ENCODE data around the gene UGGT2.
"Not testable (repeated sequence)": the region's sequence is repeated elsewhere in the genome, so short reads cannot be mapped to it uniquely, and the experiment has no call there.

Gene UGGT2

DNA sequence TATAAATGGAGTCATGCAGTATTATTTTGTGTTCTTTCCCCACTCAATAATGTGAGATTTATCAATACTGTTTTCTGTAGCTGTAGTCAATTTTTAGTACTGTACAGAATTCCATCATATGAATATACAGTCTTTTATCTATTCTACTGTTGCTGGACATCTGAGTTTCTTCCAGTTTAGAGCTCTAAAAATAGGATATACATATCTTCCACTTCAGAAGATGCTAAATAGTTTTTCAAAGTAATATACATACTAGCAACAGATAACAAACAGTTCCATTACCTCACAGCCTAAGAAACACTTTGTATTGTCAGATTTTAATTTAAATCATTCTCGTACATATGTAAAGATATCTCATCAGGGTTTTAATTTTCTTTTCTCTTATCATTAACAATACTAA lies 149.6 kb downstream of the UGGT2 start:
- Mint-ChIP-seq H3K36me3 (no peaks in the 10 kb centered on the region), H3K27ac (no peak overlapping the region), H3K9me3 (peaks cover 7% of the 10 kb centered on the region), H3K4me3 (no peak overlapping the region), H3K4me1 (no peaks in the 10 kb centered on the region), H3K27me3 (peaks cover 3% of the 10 kb centered on the region)

- H3K36me3 Mint-ChIP-seq = no peaks in the 10 kb centered on the region
- H3K9me3 Mint-ChIP-seq = peaks cover 2% of the 10 kb centered on the region
- peaks cover 3% of the 10 kb centered on the region for H3K27me3 Mint-ChIP-seq
- no peaks in the 10 kb centered on the region for H3K4me1 Mint-ChIP-seq
- no peak overlapping the region for H3K27ac Mint-ChIP-seq
- H3K4me3 Mint-ChIP-seq = no peak overlapping the region
Observed at GRCh38 chr13:95902741-95903140, 150.5 kb downstream of the UGGT2 start.

DNA sequence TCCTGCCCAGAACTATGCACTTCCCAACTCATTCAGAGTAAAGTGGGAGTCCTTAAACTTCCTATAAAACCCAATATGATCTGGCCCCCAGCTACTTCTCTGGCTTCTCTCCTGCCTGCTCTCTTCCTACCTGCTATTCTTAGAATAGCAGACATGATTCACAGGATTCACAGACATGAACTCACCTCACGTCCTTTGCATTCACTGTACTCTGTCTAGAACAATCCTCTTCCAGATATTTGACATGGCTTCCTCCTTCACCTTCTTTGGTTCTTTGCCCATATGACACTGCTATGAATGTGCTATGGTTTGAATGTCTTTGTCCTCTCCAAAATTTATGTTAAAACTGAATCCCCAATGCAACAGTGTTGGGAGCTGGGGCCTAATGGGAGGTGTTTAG lies 154.9 kb downstream of the UGGT2 start:
- no peaks in the 10 kb centered on the region for H3K4me1 Mint-ChIP-seq
- no peak overlapping the region for H3K27ac Mint-ChIP-seq
- H3K9me3 Mint-ChIP-seq = no peaks in the 10 kb centered on the region
- peaks cover 3% of the 10 kb centered on the region for H3K27me3 Mint-ChIP-seq
- H3K36me3 Mint-ChIP-seq = no peaks in the 10 kb centered on the region
- H3K4me3 Mint-ChIP-seq = no peak overlapping the region

GRCh38 chr13:95896301-95896700 lies 156.9 kb downstream of the UGGT2 start:
- Mint-ChIP-seq H3K9me3 (no peaks in the 10 kb centered on the region), H3K4me3 (no peak overlapping the region), H3K27ac (no peak overlapping the region), H3K27me3 (no peaks in the 10 kb centered on the region), H3K4me1 (no peaks in the 10 kb centered on the region), H3K36me3 (no peaks in the 10 kb centered on the region)

GRCh38 chr13:95893861-95894260 lies 159.3 kb downstream of the UGGT2 start:
- H3K27me3 Mint-ChIP-seq = no peaks in the 10 kb centered on the region
- no peaks in the 10 kb centered on the region for H3K9me3 Mint-ChIP-seq
- no peak overlapping the region for H3K27ac Mint-ChIP-seq

DNA sequence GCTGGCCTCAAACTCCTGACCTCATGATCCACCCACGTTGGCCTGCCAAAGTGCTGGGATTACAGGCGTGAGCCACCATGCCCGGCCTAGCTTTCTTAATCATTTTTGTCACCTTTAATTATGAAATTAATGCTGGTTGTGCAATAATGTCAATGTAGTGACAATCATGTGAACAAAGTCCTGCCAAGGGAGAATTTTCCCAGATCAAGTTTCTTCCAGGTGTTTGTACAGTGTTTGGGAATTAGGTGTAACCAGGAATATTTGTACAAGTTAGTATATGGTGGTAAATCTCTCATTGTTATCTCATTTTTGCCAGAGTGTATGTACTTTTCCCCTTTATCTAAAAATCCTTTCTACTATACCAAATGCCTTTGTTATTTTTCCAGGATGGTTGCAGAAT lies 171.1 kb downstream of the UGGT2 start:
- H3K4me3 Mint-ChIP-seq = no peak overlapping the region
- H3K9me3 Mint-ChIP-seq = no peaks in the 10 kb centered on the region
- H3K4me1 Mint-ChIP-seq = no peaks in the 10 kb centered on the region
- H3K27ac Mint-ChIP-seq = no peak overlapping the region
- no peaks in the 10 kb centered on the region for H3K36me3 Mint-ChIP-seq
- H3K27me3 Mint-ChIP-seq = peaks cover 10% of the 10 kb centered on the region

More at GRCh38 chr13:95893861-95894260, 159.3 kb downstream of the UGGT2 start:
- no peaks in the 10 kb centered on the region for H3K4me1 Mint-ChIP-seq
- no peaks in the 10 kb centered on the region for H3K36me3 Mint-ChIP-seq
- no peak overlapping the region for H3K4me3 Mint-ChIP-seq

- H3K36me3 Mint-ChIP-seq = no peaks in the 10 kb centered on the region
- no peak overlapping the region for H3K4me3 Mint-ChIP-seq
- no peaks in the 10 kb centered on the region for H3K9me3 Mint-ChIP-seq
- H3K27ac Mint-ChIP-seq = no peak overlapping the region
- no peaks in the 10 kb centered on the region for H3K4me1 Mint-ChIP-seq
- H3K27me3 Mint-ChIP-seq = peaks cover 7% of the 10 kb centered on the region
Observed at GRCh38 chr13:95880331-95880730, 172.9 kb downstream of the UGGT2 start.

- Mint-ChIP-seq H3K27ac (no peak overlapping the region), H3K36me3 (no peaks in the 10 kb centered on the region), H3K4me3 (no peak overlapping the region), H3K4me1 (no peaks in the 10 kb centered on the region), H3K9me3 (no peaks in the 10 kb centered on the region), H3K27me3 (no peaks in the 10 kb centered on the region)
Observed at GRCh38 chr13:95874286-95874685, 178.9 kb downstream of the UGGT2 start.

DNA sequence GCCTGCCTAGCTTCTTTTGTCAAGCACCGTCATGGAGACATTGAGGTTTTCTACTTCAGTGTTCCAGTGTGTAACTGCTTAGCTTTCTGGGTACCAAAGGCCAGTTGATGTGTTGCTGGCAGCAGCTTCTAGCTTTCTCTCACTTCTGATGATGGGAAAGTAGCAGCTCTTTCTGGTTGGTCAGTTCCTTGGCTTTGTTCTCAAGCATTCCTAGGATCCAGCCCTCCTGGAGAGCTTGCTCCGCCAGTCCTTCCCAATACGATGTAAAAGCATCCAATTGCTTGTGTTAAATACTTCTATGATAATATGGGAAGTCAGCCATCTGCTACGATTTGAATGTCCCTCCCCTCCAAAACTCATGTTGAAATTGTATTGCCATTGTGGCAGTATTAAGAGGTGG lies 182.8 kb downstream of the UGGT2 start:
- Mint-ChIP-seq H3K4me1 (no peaks in the 10 kb centered on the region), H3K27ac (no peak overlapping the region), H3K9me3 (no peaks in the 10 kb centered on the region), H3K4me3 (no peak overlapping the region), H3K36me3 (no peaks in the 10 kb centered on the region), H3K27me3 (peaks cover 4% of the 10 kb centered on the region)

DNA sequence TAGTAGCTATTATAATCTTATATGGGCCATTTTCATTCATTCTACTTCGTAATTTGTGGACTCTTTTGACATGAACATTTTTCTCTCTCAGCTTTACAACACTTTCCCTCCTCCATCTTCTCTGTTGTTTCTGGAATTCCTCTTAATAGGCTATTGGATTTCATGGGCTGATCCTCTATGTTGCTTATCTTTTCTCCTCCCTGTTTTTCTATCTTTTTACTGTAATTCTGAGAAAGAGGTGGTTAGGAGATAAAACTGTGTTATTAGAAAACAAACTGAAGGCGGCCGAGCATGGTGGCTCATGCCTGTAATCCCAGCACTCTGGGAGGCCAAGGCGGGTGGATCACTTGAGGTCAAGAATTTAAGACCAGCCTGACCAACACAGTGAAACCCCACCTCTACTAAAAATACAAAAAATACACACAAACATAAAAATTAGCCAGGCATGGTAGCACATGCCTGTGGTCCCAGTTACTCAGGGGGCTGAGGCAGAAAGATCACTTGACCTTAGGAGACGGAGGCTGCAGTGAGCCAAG lies 188.1 kb downstream of the UGGT2 start:
- Mint-ChIP-seq H3K27ac (no peak overlapping the region), H3K4me1 (no peaks in the 10 kb centered on the region), H3K36me3 (no peaks in the 10 kb centered on the region), H3K27me3 (peaks cover 10% of the 10 kb centered on the region), H3K4me3 (no peak overlapping the region), H3K9me3 (no peaks in the 10 kb centered on the region)

DNA sequence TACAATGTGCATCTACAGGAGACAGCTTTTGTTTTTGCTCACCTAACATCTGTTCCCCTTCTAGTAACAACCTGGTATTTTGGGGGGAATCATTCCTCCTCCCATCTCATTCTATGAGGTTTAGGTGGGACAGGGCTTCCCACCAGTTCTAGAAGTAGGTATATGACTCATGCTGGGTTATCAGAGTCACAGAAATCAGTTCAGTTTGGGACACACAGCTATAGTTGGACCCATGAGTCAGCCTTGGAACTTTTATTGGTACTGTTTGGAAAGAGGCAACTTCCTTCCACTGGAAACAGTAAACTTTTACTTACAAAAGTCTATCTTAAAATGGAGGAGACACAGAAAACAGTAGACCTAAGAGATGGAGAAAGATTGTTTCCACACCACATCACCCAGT lies 190.8 kb downstream of the UGGT2 start:
- peaks cover 11% of the 10 kb centered on the region for H3K27me3 Mint-ChIP-seq
- H3K4me3 Mint-ChIP-seq = no peak overlapping the region
- no peak overlapping the region for H3K27ac Mint-ChIP-seq
- no peaks in the 10 kb centered on the region for H3K36me3 Mint-ChIP-seq
- no peaks in the 10 kb centered on the region for H3K4me1 Mint-ChIP-seq
- H3K9me3 Mint-ChIP-seq = no peaks in the 10 kb centered on the region

DNA sequence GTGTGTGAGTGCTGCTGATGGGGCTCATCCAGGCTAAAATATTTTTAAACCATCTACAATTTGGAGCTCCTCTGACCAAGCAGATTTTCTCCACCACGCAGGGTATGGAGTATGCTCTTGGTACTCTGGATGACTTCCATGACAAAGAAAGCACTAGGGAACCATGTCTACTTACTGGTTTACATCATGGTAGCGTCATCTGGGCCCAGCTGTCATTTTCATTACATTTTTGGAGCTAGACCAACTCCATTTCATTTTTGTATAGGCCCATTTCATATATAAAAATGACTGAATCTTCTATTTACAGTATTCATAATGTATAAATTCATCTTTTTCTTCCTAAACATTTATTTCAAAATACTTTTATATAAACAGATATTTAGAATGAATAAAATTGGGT lies 191.9 kb downstream of the UGGT2 start:
- Mint-ChIP-seq H3K27ac (no peak overlapping the region), H3K27me3 (peaks cover 11% of the 10 kb centered on the region), H3K4me1 (no peaks in the 10 kb centered on the region), H3K9me3 (no peaks in the 10 kb centered on the region), H3K4me3 (no peak overlapping the region), H3K36me3 (no peaks in the 10 kb centered on the region)

DNA sequence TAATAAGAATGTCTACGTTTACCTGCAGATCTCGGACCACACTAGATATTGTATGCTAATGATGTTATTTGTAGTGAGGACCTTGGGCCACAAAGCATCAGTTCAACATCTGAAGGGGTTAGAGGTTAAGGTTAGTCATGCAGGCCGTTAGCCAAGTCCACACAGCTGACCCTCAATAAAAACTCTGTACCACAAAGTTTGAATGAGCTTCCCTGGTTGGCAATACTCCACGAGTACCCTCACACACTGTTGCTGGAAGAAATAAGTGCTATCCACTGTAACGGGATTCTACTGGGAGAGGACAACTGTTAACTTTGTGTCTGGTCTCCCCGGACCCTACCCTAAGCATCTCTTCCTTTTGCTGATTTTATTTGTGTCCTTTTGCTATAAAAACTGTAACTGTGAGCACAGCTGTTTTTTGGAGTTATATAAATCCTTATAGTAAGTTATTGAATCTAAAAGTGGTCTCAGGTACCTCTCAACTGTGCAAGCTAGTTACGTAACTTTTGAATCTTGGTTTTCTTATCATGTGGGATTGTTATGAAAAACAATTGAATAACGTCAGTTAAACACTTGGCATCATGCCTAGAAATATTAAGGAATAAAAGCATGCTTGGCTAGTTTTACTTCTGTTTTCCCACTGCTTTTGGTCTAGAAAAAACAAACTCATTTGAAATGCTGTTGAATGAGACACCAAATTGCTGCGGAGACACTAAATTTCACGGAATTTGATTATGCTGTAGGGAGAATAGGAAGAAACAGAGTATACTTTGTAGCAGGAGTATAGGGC lies 194.7 kb downstream of the UGGT2 start:
- Mint-ChIP-seq H3K36me3 (no peaks in the 10 kb centered on the region), H3K9me3 (no peaks in the 10 kb centered on the region), H3K27me3 (peaks cover 4% of the 10 kb centered on the region), H3K27ac (no peak overlapping the region), H3K4me3 (no peak overlapping the region), H3K4me1 (no peaks in the 10 kb centered on the region)

DNA sequence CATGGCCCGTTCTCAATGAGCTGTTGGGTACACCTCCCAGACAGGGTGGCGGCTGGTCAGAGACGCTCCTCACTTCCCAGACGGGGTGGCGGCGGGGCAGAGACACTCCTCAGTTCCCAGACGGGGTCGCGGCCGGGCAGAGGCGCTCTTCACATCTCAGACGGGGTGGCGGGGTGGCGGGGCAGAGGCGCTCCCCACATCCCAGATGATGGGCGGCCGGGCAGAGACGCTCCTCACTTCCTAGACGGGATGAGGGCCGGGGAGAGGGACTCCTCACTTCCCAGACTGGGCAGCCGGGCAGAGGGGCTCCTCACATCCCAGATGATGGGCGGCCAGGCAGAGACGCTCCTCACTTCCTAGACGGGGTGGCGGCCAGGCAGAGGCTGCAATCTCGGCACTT lies 207.5 kb downstream of the UGGT2 start:
- not testable (repeated sequence) for H3K9me3 Mint-ChIP-seq, H3K4me3 Mint-ChIP-seq, H3K27ac Mint-ChIP-seq, H3K4me1 Mint-ChIP-seq, H3K27me3 Mint-ChIP-seq, H3K36me3 Mint-ChIP-seq

- no peaks in the 10 kb centered on the region for H3K4me1 Mint-ChIP-seq
- no peak overlapping the region for H3K27ac Mint-ChIP-seq
- peaks cover 7% of the 10 kb centered on the region for H3K27me3 Mint-ChIP-seq
- no peaks in the 10 kb centered on the region for H3K9me3 Mint-ChIP-seq
- no peak overlapping the region for H3K4me3 Mint-ChIP-seq
- no peaks in the 10 kb centered on the region for H3K36me3 Mint-ChIP-seq
Observed at GRCh38 chr13:95842898-95843297, 210.3 kb downstream of the UGGT2 start.

DNA sequence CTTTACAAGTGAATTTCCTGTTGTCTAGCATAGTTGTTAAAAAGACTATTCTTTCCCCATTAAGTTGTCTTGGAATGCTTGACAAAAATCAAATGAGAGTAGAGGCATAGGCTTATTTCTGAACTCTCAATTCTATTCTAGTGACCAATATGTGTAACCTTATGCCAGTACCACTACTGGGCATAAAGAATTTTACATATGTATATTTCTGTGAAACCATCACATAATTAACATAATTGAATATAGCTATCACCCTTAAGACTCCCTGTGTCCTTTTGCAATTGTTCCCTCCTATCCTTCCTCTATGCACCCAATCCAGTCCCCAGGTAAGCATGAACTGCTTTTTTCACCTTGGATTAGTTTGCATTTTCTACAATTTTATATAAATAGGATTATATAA lies 211.3 kb downstream of the UGGT2 start:
- peaks cover 11% of the 10 kb centered on the region for H3K27me3 Mint-ChIP-seq
- no peaks in the 10 kb centered on the region for H3K4me1 Mint-ChIP-seq
- no peaks in the 10 kb centered on the region for H3K36me3 Mint-ChIP-seq
- H3K4me3 Mint-ChIP-seq = no peak overlapping the region
- no peaks in the 10 kb centered on the region for H3K9me3 Mint-ChIP-seq
- H3K27ac Mint-ChIP-seq = no peak overlapping the region
